WTC11 (cell line): ENCODE results near the gene FOXN3. TPM values are rescaled to one million over a fixed set of nuclear protein-coding genes. Genes with fewer than 3 reads are reported as not detected.

ENCODE experiments used
- ATAC-seq: fragments of 200-7000 bp; cut with Tn5 transposase; 2 replicates; pipeline ENCODE4 v1.10.0; 2021; ENCODE audit warnings: mild to moderate bottlenecking, moderate library complexity
- CTCF ChIA-PET: fragments of 300-600 bp; sonication (Branson Sonifier 250); formaldehyde crosslinking; loops from one replicate; lab custom pipeline; 2021; ENCODE audit warnings: antibody characterized with exemption; lab: Charles Lee
- POLR2A ChIA-PET: fragments of 350-600 bp; sonication (Branson Sonifier 250); formaldehyde crosslinking; loops from one replicate; lab custom pipeline; 2021; ENCODE audit warnings: antibody characterized with exemption; lab: Charles Lee
- DNase-seq: peaks from one replicate; pipeline ENCODE4 v3.0.0; 2021; ENCODE audit warnings: low spot score
- H3K27ac Mint-ChIP-seq: 2 replicates; pipeline ENCODE4 v1.8.0; 2021; ENCODE audit warnings: mixed read lengths
- H3K27me3 Mint-ChIP-seq: 2 replicates; pipeline ENCODE4 v1.8.0; 2021; ENCODE audit warnings: low read depth, mild to moderate bottlenecking, moderate library complexity, mixed read lengths
- H3K36me3 Mint-ChIP-seq: 2 replicates; pipeline ENCODE4 v1.8.0; 2021; ENCODE audit warnings: mixed read lengths
- H3K4me1 Mint-ChIP-seq: 2 replicates; pipeline ENCODE4 v1.8.0; 2022; ENCODE audit warnings: mixed read lengths
- H3K4me3 Mint-ChIP-seq: 2 replicates; pipeline ENCODE4 v1.8.0; 2021; ENCODE audit warnings: mild to moderate bottlenecking, moderate library complexity, mixed read lengths
- H3K9me3 Mint-ChIP-seq: 2 replicates; pipeline ENCODE4 v1.8.0; 2021; ENCODE audit warnings: mixed read lengths
- ELF4 ChIP-seq: sonication (generic); formaldehyde crosslinking; IDR thresholded peaks from 2 replicates; pipeline ENCODE4 v1.8.1; 2022; ENCODE audit warnings: low read depth, mild to moderate bottlenecking, moderate library complexity, missing genetic modification reagents
- ESRRA ChIP-seq: sonication (generic); formaldehyde crosslinking; IDR thresholded peaks from 2 replicates; pipeline ENCODE4 v1.8.1; 2022; ENCODE audit warnings: mild to moderate bottlenecking, missing genetic modification reagents, borderline replicate concordance
- ETV6 ChIP-seq: sonication (generic); formaldehyde crosslinking; IDR thresholded peaks from 2 replicates; pipeline ENCODE4 v1.8.1; 2022; ENCODE audit warnings: mild to moderate bottlenecking, missing genetic modification reagents
- FOXJ3 ChIP-seq: sonication (generic); formaldehyde crosslinking; IDR thresholded peaks from 2 replicates; pipeline ENCODE4 v1.9.0; 2021; ENCODE audit warnings: missing genetic modification reagents, mild to moderate bottlenecking, borderline replicate concordance
- FOXK1 ChIP-seq: sonication (generic); formaldehyde crosslinking; IDR thresholded peaks from 2 replicates; pipeline ENCODE4 v1.8.0; 2022; ENCODE audit warnings: mild to moderate bottlenecking, moderate library complexity, missing genetic modification reagents
- GTF2I ChIP-seq: fragments of 250-450 bp; sonication (Bioruptor Pico); conservative IDR thresholded peaks from 2 replicates; pipeline ENCODE4 v1.4.0; 2021; ENCODE audit warnings: mild to moderate bottlenecking
- KAT7 ChIP-seq: sonication (generic); formaldehyde crosslinking; IDR thresholded peaks from 2 replicates; pipeline ENCODE4 v1.8.1; 2023; ENCODE audit warnings: missing genetic modification reagents, mild to moderate bottlenecking, borderline replicate concordance
- MLX ChIP-seq: sonication (generic); formaldehyde crosslinking; IDR thresholded peaks from 2 replicates; pipeline ENCODE4 v1.8.1; 2023; ENCODE audit warnings: mild to moderate bottlenecking, missing genetic modification reagents, moderate library complexity
- MXD4 ChIP-seq: fragments of 250-450 bp; sonication (Bioruptor Pico); IDR thresholded peaks from 2 replicates; pipeline ENCODE4 v1.8.0; 2021; ENCODE audit warnings: mild to moderate bottlenecking, moderate library complexity, borderline replicate concordance
- NR1H2 ChIP-seq: sonication (generic); formaldehyde crosslinking; IDR thresholded peaks from 2 replicates; pipeline ENCODE4 v1.9.0; 2021; ENCODE audit warnings: mild to moderate bottlenecking, moderate library complexity, missing genetic modification reagents
- NR3C1 ChIP-seq: sonication (generic); formaldehyde crosslinking; conservative IDR thresholded peaks from 2 replicates; pipeline ENCODE4 v1.8.1; 2023; ENCODE audit warnings: low read depth, mild to moderate bottlenecking, missing genetic modification reagents
- OVOL2 ChIP-seq: fragments of 250-450 bp; sonication (Bioruptor Pico); IDR thresholded peaks from 2 replicates; pipeline ENCODE4 v1.9.0; 2021; ENCODE audit warnings: mild to moderate bottlenecking, borderline replicate concordance
- RELA ChIP-seq: sonication (generic); formaldehyde crosslinking; IDR thresholded peaks from 2 replicates; pipeline ENCODE4 v1.8.1; 2022; ENCODE audit warnings: missing genetic modification reagents, mild to moderate bottlenecking, borderline replicate concordance
- RORB ChIP-seq: fragments of 250-450 bp; sonication (Bioruptor Pico); IDR thresholded peaks from 2 replicates; pipeline ENCODE4 v1.9.0; 2021; ENCODE audit warnings: mild to moderate bottlenecking
- SOX15 ChIP-seq: fragments of 250-450 bp; sonication (Bioruptor Pico); IDR thresholded peaks from 2 replicates; pipeline ENCODE4 v1.9.0; 2021; ENCODE audit warnings: mild to moderate bottlenecking
- ZNF138 ChIP-seq: sonication (generic); formaldehyde crosslinking; conservative IDR thresholded peaks from 2 replicates; pipeline ENCODE4 v1.8.1; 2022; ENCODE audit warnings: mild to moderate bottlenecking, moderate library complexity, missing genetic modification reagents
- ZNF671 ChIP-seq: fragments of 250-450 bp; sonication (Bioruptor Pico); IDR thresholded peaks from 2 replicates; pipeline ENCODE4 v1.8.0; 2021; ENCODE audit warnings: mild to moderate bottlenecking
- total RNA-seq: library from RNA; stranded (reverse); gene quantifications from 3 replicates; pipeline ENCODE4 v1.2.3, GENCODE V29; 2021
- TF ChIP-seq, protein P1 (sequence below): sonication (generic); formaldehyde crosslinking; IDR thresholded peaks from 2 replicates; pipeline ENCODE4 v1.8.0; 2022; ENCODE audit warnings: mild to moderate bottlenecking, missing genetic modification reagents
- TF ChIP-seq, protein P2 (sequence below): sonication (generic); formaldehyde crosslinking; IDR thresholded peaks from 2 replicates; pipeline ENCODE4 v1.8.0; 2023; ENCODE audit warnings: mild to moderate bottlenecking, missing genetic modification reagents
- TF ChIP-seq, protein P3 (sequence below): fragments of 250-450 bp; sonication (Bioruptor Pico); IDR thresholded peaks from 2 replicates; pipeline ENCODE4 v2.1.2; 2022; ENCODE audit warnings: mild to moderate bottlenecking, moderate library complexity
- TF ChIP-seq, protein P4 (sequence below): sonication (generic); formaldehyde crosslinking; IDR thresholded peaks from 2 replicates; pipeline ENCODE4 v1.8.0; 2022; ENCODE audit warnings: mild to moderate bottlenecking, missing genetic modification reagents

FOXN3 gene
- total RNA-seq, 1 experiment from 2014 or later, result 170 TPM

DNA sequence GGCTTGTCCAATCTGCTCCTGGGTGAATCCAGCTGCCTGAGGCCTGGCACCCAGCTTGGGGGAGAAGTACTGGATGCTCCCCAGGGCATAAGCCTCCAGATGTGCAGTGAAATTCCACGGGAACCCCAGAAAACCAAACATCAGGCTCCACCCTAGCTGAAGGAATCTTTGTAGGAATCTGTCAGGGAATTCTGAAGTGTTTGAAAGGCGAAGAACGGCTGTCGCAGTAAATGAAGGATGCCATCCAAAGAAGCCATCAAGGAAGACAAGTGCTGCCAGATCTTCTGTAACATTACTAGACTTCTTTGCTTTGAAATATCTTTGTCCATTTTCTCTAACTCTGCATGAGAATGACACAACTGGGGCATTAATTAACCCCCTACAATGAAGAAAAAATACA, 219.4 kb downstream of the FOXN3 start:
- DNase-seq, result no peak
- H3K4me3 Mint-ChIP-seq, result no peak overlapping the region
- ChIA-PET CTCF (interaction anchor here (2.0 kb wide), 1 partner anchor 20 kb away, joined by 6 read pairs; no protein-coding TSS in a partner anchor), POLR2A (no interaction called here)
- ATAC-seq, result no peak
- no peaks in the 10 kb centered on the region for H3K27me3 Mint-ChIP-seq
- peaks cover 31% of the 10 kb centered on the region for H3K36me3 Mint-ChIP-seq
- H3K4me1 Mint-ChIP-seq, result peaks cover 40% of the 10 kb centered on the region
- TF ChIP-seq OVOL2, result no peak
- no peak overlapping the region for H3K27ac Mint-ChIP-seq
- peaks cover 7% of the 10 kb centered on the region; the same call in 1 of the 2 replicates for H3K9me3 Mint-ChIP-seq

- POLR2A ChIA-PET, result no interaction called here
- Mint-ChIP-seq H3K9me3 (peaks cover 7% of the 10 kb centered on the region; the same call in 1 of the 2 replicates), H3K27ac (no peak overlapping the region), H3K4me1 (peaks cover 29% of the 10 kb centered on the region), H3K27me3 (no peaks in the 10 kb centered on the region), H3K4me3 (no peak overlapping the region), H3K36me3 (peaks cover 31% of the 10 kb centered on the region)
- ATAC-seq (no peak), DNase-seq (no peak)
- no peak for TF ChIP-seq ZNF138 (CRISPR knock-in tag)
- TF ChIP-seq FOXJ3 (CRISPR knock-in tag), result no peak
- TF ChIP-seq, protein P1, sequence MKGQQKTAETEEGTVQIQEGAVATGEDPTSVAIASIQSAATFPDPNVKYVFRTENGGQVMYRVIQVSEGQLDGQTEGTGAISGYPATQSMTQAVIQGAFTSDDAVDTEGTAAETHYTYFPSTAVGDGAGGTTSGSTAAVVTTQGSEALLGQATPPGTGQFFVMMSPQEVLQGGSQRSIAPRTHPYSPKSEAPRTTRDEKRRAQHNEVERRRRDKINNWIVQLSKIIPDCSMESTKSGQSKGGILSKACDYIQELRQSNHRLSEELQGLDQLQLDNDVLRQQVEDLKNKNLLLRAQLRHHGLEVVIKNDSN, result no peak
- no peak for TF ChIP-seq NR1H2 (CRISPR knock-in tag)
- TF ChIP-seq, protein P2, sequence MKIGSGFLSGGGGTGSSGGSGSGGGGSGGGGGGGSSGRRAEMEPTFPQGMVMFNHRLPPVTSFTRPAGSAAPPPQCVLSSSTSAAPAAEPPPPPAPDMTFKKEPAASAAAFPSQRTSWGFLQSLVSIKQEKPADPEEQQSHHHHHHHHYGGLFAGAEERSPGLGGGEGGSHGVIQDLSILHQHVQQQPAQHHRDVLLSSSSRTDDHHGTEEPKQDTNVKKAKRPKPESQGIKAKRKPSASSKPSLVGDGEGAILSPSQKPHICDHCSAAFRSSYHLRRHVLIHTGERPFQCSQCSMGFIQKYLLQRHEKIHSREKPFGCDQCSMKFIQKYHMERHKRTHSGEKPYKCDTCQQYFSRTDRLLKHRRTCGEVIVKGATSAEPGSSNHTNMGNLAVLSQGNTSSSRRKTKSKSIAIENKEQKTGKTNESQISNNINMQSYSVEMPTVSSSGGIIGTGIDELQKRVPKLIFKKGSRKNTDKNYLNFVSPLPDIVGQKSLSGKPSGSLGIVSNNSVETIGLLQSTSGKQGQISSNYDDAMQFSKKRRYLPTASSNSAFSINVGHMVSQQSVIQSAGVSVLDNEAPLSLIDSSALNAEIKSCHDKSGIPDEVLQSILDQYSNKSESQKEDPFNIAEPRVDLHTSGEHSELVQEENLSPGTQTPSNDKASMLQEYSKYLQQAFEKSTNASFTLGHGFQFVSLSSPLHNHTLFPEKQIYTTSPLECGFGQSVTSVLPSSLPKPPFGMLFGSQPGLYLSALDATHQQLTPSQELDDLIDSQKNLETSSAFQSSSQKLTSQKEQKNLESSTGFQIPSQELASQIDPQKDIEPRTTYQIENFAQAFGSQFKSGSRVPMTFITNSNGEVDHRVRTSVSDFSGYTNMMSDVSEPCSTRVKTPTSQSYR (CRISPR knock-in tag), result no peak
- no peak for TF ChIP-seq MXD4 (CRISPR knock-in tag)
- TF ChIP-seq, protein P3, sequence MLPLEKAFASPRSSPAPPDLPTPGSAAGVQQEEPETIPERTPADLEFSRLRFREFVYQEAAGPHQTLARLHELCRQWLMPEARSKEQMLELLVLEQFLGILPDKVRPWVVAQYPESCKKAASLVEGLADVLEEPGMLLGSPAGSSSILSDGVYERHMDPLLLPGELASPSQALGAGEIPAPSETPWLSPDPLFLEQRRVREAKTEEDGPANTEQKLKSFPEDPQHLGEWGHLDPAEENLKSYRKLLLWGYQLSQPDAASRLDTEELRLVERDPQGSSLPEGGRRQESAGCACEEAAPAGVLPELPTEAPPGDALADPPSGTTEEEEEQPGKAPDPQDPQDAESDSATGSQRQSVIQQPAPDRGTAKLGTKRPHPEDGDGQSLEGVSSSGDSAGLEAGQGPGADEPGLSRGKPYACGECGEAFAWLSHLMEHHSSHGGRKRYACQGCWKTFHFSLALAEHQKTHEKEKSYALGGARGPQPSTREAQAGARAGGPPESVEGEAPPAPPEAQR (CRISPR knock-in tag), result no peak
- no peak for TF ChIP-seq SOX15 (CRISPR knock-in tag)
- no peak for TF ChIP-seq NR3C1 (CRISPR knock-in tag)
- TF ChIP-seq FOXK1 (CRISPR knock-in tag), result no peak
- TF ChIP-seq ZNF671 (CRISPR knock-in tag), result no peak
- no peak for TF ChIP-seq ESRRA (CRISPR knock-in tag)
- no peak for TF ChIP-seq ELF4 (CRISPR knock-in tag)
- TF ChIP-seq RORB, result no peak
- TF ChIP-seq MLX (CRISPR knock-in tag), result no peak
- no peak for TF ChIP-seq KAT7 (CRISPR knock-in tag)
- TF ChIP-seq, all 79 proteins: peak for 0
- CTCF ChIA-PET, result interaction anchor here (2.0 kb wide), 1 partner anchor 19 kb away, joined by 6 read pairs; no protein-coding TSS in a partner anchor
These were observed 220.5 kb downstream of the FOXN3 start for GRCh38 chr14:89196545-89196944.

DNA sequence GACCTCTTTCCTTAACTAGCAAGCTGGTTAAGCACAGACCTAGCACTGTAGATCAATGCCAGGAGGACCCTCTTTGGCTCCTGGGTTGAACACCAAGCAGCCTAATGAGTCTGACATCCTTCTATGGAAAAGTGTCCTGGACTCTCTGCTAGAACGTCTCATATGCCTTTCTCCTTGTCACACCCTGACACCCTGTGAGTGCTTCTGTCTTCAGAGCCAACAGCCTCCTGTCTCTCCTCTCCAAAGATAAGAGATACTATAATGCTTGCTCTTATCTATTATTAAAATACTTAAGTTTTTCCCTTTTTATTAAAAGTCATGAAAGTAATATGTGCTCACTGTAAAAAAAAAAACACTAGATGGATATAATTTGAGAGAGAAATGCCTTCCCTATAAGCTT, 222.7 kb downstream of the FOXN3 start:
- ChIA-PET POLR2A (no interaction called here), CTCF (no interaction called here)
- TF ChIP-seq ETV6 (CRISPR knock-in tag) (no peak), RELA (CRISPR knock-in tag) (no peak), ZNF138 (CRISPR knock-in tag) (no peak), GTF2I (CRISPR knock-in tag) (no peak)
- TF ChIP-seq, protein P4, sequence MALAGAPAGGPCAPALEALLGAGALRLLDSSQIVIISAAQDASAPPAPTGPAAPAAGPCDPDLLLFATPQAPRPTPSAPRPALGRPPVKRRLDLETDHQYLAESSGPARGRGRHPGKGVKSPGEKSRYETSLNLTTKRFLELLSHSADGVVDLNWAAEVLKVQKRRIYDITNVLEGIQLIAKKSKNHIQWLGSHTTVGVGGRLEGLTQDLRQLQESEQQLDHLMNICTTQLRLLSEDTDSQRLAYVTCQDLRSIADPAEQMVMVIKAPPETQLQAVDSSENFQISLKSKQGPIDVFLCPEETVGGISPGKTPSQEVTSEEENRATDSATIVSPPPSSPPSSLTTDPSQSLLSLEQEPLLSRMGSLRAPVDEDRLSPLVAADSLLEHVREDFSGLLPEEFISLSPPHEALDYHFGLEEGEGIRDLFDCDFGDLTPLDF, result no peak
- DNase-seq (no peak), ATAC-seq (no peak)
- H3K4me1 Mint-ChIP-seq, result peaks cover 21% of the 10 kb centered on the region
- peaks cover 7% of the 10 kb centered on the region; the same call in 1 of the 2 replicates for H3K9me3 Mint-ChIP-seq
- peaks cover 40% of the 10 kb centered on the region for H3K36me3 Mint-ChIP-seq
- no peak overlapping the region for H3K27ac Mint-ChIP-seq
- no peak overlapping the region for H3K4me3 Mint-ChIP-seq
- H3K27me3 Mint-ChIP-seq, result no peaks in the 10 kb centered on the region
